Urothelium cell line (cell line): ENCODE data around the gene AATF.

ENCODE experiments used
- DNase-seq: peaks from one replicate; pipeline ENCODE4 v3.0.0; 2011; ENCODE audit warnings: low spot score, mixed read lengths
- FAIRE-seq: peaks from 2 replicates; lab custom pipeline; 2011; peaks lifted over from hg19 to GRCh38; lab: Jason Lieb, UNC

Gene AATF

GRCh38 chr17:36930583-36930900 is 18.2 kb upstream of the AATF start:
- no peak for DNase-seq
- FAIRE-seq: no peak

- DNase-seq: no peak
- FAIRE-seq: no peak
These were observed 17.6 kb upstream of the AATF start for GRCh38 chr17:36931096-36931696.

GRCh38 chr17:36931697-36932382 is 16.9 kb upstream of the AATF start:
- FAIRE-seq (no peak), DNase-seq (no peak)

- DNase-seq (no peak), FAIRE-seq (no peak)
These were observed 16.4 kb upstream of the AATF start for GRCh38 chr17:36932383-36932693.

- FAIRE-seq: no peak
- no peak for DNase-seq
These were observed 15.9 kb upstream of the AATF start for GRCh38 chr17:36932694-36933511.

- FAIRE-seq: no peak
- no peak for DNase-seq
These were observed 15.1 kb upstream of the AATF start for GRCh38 chr17:36933512-36934143.

GRCh38 chr17:36934144-36934691 is 14.5 kb upstream of the AATF start:
- DNase-seq: no peak
- FAIRE-seq: no peak

- DNase-seq: no peak
- no peak for FAIRE-seq
These were observed 13.8 kb upstream of the AATF start for GRCh38 chr17:36934692-36935630.

- DNase-seq (peak; percentile 64), FAIRE-seq (no peak)
These were observed 12.9 kb upstream of the AATF start for GRCh38 chr17:36935671-36936454.

GRCh38 chr17:36936455-36937000 is 12.2 kb upstream of the AATF start:
- DNase-seq (no peak), FAIRE-seq (no peak)

GRCh38 chr17:36937001-36937958 is 11.5 kb upstream of the AATF start, which contains the start of gene LHX1:
Gene LHX1, plus strand, starts transcription at chr17:36937475. Its CDS starts 723 bp downstream, at chr17:36938198.
- DNase-seq (no peak), FAIRE-seq (no peak)

- DNase-seq: no peak
- FAIRE-seq: no peak
These were observed 10.7 kb upstream of the AATF start for GRCh38 chr17:36937959-36938565.

- no peak for FAIRE-seq
- no peak for DNase-seq
These were observed 10.1 kb upstream of the AATF start for GRCh38 chr17:36938566-36939051.

- FAIRE-seq (no peak), DNase-seq (no peak)
These were observed 9.5 kb upstream of the AATF start for GRCh38 chr17:36939052-36939801.

GRCh38 chr17:36939802-36940312 is 8.9 kb upstream of the AATF start:
- DNase-seq (no peak), FAIRE-seq (no peak)
